ENCODE measurements around the gene ROBO4.
A peak's percentile ranks its signal among the peaks of the same experiment; 100 is the strongest.

Gene ROBO4

DNA sequence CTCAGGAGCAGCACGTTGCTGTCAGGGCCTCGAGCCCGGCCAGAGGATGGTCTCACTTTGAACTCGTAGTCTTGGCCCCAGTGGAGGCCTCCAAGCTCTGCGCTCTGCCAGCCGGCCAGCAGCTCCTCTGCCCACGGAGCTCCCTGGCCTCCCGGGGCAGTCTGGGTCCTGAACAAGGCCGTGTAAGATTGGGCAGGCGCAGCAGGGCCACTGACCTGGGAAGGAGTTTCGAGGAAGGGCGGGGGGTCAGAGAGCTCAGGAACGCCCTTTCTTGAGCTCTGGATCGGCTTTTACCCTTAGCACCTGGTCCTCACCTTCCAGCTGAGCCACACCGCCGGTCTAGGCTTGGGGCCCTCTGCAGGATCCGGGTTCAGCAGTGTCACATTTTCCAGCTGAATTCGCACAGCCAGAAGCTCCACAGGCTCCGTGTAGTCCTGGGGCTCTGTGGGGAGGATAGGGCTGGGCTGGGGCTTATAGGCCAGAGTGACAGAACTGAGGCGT is 2.1 kb downstream of the ROBO4 start:
- H3K27me3 ChIP-seq (replicated peaks; ENCODE audit: control insufficient read depth, insufficient read depth, low read length) = no peaks in the 10 kb centered on the region
- H3K36me3 ChIP-seq (ENCODE audit: control insufficient read depth, insufficient read depth, low read length, severe bottlenecking) = no peaks in the 10 kb centered on the region
- H3K9me3 ChIP-seq (ENCODE audit: control insufficient read depth, low read length) = no peaks in the 10 kb centered on the region
- H3K4me3 ChIP-seq (ENCODE audit: low read length) = no peak overlapping the region
- H3K9ac ChIP-seq (ENCODE audit: low read length) = no peak overlapping the region
- peaks cover 45% of the 10 kb centered on the region for H3K4me1 ChIP-seq (ENCODE audit: control insufficient read depth, insufficient read depth, low read length)
- DNase-seq (ENCODE audit: low read depth) = no peak

DNA sequence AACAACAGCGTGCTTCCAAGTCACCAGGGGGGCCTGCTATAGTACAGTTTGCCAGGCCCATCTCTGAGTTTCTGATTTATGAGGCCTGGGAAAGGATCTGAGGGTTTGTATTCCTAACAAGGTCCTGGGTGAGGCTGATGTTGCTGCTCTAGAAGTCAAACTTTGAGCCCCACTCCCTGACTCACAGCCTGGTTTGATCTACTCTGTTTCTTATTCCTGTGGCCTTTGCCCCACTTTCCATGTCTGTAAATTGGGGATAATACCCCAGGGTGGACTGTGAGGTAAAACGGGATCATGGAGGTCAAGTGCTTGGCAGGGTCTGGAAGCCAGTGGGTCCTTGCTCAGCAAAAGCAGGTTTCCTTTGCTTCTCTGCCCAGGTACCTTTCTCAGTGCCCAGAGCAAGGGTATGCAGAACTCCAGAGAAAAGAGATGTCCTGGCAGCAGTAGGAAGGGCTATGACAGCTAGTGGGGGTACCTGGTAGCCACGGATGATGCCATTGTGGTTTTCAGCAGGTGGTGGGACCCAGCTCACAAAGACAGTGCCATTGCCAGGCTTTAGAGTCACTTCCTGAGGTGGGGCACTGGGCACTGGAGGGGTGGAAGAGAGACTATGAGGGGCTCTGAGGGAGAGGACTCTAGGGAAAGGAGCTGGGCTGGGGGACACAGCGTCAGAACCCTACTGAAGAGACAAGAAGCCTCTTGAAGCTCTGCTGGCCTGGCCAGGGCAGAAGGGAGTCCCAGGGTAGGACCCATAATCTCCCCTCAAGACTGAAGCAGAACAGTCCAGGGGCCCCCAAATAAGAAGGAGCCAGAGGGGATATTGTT is 2.8 kb downstream of the ROBO4 start:
- H3K4me3 ChIP-seq (ENCODE audit: low read length) = no peak overlapping the region
- no peaks in the 10 kb centered on the region for H3K36me3 ChIP-seq (ENCODE audit: control insufficient read depth, insufficient read depth, low read length, severe bottlenecking)
- H3K27me3 ChIP-seq (replicated peaks; ENCODE audit: control insufficient read depth, insufficient read depth, low read length) = no peaks in the 10 kb centered on the region
- peaks cover 38% of the 10 kb centered on the region for H3K4me1 ChIP-seq (ENCODE audit: control insufficient read depth, insufficient read depth, low read length)
- no peak overlapping the region for H3K9ac ChIP-seq (ENCODE audit: low read length)
- H3K9me3 ChIP-seq (ENCODE audit: control insufficient read depth, low read length) = no peaks in the 10 kb centered on the region
- DNase-seq (ENCODE audit: low read depth) = peak; percentile 17

DNA sequence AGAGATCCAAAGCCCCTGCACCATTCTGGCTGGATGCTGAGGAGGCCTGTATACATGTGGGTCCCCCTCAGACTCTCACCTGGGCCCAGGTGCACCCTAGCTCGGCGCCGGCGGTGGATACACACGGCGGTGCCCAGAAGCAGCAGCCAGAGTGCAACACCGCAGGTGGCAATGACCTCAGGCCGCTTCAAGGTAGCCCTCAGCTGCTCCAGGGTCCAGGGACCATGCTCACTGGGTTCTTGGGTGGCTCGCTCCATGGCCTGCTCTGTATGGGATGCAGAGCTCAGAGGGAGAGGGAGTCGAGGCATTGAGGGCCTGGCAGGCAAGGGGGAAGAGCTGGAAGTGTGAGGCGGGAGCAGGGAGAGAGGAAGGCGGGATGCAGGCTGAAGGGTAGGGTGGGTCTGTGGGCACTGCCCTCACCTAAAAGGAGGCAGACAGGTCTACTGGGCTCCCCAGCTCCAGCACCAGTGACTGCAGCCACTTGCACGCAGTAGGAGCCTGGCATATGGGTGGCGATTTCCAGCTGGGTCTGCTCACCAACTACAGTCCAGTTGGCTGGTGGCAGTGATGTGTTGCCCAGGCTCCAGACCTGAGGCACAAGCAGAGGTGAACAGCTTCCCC is 3.8 kb downstream of the ROBO4 start:
- no peaks in the 10 kb centered on the region for H3K9me3 ChIP-seq (ENCODE audit: control insufficient read depth, low read length)
- no peak overlapping the region for H3K4me3 ChIP-seq (ENCODE audit: low read length)
- no peak for DNase-seq (ENCODE audit: low read depth)
- peaks cover 35% of the 10 kb centered on the region for H3K4me1 ChIP-seq (ENCODE audit: control insufficient read depth, insufficient read depth, low read length)
- no peak overlapping the region for H3K9ac ChIP-seq (ENCODE audit: low read length)
- H3K36me3 ChIP-seq (ENCODE audit: control insufficient read depth, insufficient read depth, low read length, severe bottlenecking) = no peaks in the 10 kb centered on the region
- no peaks in the 10 kb centered on the region for H3K27me3 ChIP-seq (replicated peaks; ENCODE audit: control insufficient read depth, insufficient read depth, low read length)

DNA sequence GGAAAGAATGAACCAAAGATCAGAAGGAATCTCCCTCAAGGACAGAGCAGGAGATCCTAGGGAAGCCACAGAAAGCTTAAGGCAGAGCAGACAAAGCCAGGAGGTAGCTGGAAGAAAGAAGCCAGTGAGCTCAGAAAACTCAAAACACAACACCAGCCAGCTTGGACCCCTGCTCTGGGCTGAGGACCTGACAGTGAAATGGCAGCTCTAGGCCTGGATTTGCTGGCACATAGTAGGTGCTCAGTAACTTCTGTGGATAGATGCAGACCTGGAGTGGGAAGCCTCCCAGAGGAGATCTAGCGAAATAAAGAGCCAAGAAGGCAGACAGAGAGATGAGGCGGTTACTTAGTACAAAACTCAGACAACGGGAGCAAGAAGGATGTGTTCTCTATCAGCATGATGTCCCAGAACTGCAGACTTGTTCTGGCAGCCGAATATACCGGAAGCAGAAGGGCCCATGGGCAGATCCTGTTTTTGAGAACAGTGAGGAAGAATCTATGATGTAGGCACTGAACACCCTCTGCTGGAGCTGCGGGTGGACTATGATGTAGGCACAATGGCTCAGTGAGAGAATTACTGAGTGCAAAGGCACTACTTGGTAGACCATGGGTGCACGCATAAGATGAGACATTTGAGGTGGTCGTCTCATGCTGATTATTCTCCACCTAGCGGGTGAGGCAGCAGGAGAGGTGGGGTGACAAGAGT is 4.8 kb downstream of the ROBO4 start:
- H3K9ac ChIP-seq (ENCODE audit: low read length) = no peak overlapping the region
- DNase-seq (ENCODE audit: low read depth) = no peak
- H3K9me3 ChIP-seq (ENCODE audit: control insufficient read depth, low read length) = no peaks in the 10 kb centered on the region
- no peak overlapping the region for H3K4me3 ChIP-seq (ENCODE audit: low read length)
- H3K27me3 ChIP-seq (replicated peaks; ENCODE audit: control insufficient read depth, insufficient read depth, low read length) = no peaks in the 10 kb centered on the region
- peaks cover 35% of the 10 kb centered on the region for H3K4me1 ChIP-seq (ENCODE audit: control insufficient read depth, insufficient read depth, low read length)
- no peaks in the 10 kb centered on the region for H3K36me3 ChIP-seq (ENCODE audit: control insufficient read depth, insufficient read depth, low read length, severe bottlenecking)

DNA sequence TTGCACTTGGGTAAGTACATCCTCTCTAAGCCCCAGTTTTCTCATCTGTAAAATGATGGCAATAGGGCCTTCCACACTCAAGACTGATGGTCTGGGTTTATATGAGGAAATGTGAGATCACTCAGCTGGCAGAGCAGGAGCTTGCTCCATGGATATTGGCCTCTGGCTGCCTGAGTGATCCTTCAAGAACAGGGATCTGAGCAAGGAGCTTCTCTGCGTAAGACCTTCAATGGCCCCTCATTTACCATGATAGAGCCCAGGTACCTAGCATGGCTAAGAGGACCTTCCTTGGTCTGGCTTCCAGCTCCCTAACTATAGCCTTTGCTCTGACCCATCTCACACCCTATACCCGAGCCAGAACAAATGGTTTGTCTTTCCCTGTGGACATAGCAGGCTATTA is 5.5 kb downstream of the ROBO4 start:
- H3K4me1 ChIP-seq (ENCODE audit: control insufficient read depth, insufficient read depth, low read length) = peaks cover 28% of the 10 kb centered on the region
- no peak overlapping the region for H3K9ac ChIP-seq (ENCODE audit: low read length)
- no peak for DNase-seq (ENCODE audit: low read depth)
- H3K27me3 ChIP-seq (replicated peaks; ENCODE audit: control insufficient read depth, insufficient read depth, low read length) = no peaks in the 10 kb centered on the region
- no peak overlapping the region for H3K4me3 ChIP-seq (ENCODE audit: low read length)
- no peaks in the 10 kb centered on the region for H3K36me3 ChIP-seq (ENCODE audit: control insufficient read depth, insufficient read depth, low read length, severe bottlenecking)
- no peaks in the 10 kb centered on the region for H3K9me3 ChIP-seq (ENCODE audit: control insufficient read depth, low read length)

DNA sequence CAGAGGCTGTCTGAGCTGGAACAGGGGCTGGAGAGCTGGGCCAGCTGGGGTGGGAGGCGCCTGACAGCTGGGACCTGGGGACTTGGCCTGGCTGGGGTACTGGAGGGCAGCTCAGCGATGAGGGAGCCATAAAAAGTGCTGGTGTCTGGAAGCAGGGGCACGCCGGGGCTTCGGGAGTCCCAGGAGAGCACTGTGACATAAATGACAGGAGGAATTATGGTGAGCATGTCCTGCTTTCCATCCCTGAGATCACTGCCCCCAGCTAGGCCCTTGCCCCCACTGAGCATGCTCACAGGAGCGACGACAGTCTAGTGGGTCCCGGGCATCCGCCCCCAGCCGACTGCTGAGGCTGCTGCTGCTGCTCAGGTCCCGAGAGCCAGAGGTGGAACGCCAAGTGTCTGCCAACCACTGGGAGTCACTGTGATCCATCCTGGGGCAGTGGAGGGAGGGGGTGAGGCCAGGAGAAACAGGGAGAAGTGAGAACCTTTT is 6.2 kb downstream of the ROBO4 start:
- no peak overlapping the region for H3K4me3 ChIP-seq (ENCODE audit: low read length)
- no peak overlapping the region for H3K9ac ChIP-seq (ENCODE audit: low read length)
- no peaks in the 10 kb centered on the region for H3K36me3 ChIP-seq (ENCODE audit: control insufficient read depth, insufficient read depth, low read length, severe bottlenecking)
- peaks cover 23% of the 10 kb centered on the region for H3K4me1 ChIP-seq (ENCODE audit: control insufficient read depth, insufficient read depth, low read length)
- DNase-seq (ENCODE audit: low read depth) = no peak
- H3K9me3 ChIP-seq (ENCODE audit: control insufficient read depth, low read length) = no peaks in the 10 kb centered on the region
- H3K27me3 ChIP-seq (replicated peaks; ENCODE audit: control insufficient read depth, insufficient read depth, low read length) = no peaks in the 10 kb centered on the region

DNA sequence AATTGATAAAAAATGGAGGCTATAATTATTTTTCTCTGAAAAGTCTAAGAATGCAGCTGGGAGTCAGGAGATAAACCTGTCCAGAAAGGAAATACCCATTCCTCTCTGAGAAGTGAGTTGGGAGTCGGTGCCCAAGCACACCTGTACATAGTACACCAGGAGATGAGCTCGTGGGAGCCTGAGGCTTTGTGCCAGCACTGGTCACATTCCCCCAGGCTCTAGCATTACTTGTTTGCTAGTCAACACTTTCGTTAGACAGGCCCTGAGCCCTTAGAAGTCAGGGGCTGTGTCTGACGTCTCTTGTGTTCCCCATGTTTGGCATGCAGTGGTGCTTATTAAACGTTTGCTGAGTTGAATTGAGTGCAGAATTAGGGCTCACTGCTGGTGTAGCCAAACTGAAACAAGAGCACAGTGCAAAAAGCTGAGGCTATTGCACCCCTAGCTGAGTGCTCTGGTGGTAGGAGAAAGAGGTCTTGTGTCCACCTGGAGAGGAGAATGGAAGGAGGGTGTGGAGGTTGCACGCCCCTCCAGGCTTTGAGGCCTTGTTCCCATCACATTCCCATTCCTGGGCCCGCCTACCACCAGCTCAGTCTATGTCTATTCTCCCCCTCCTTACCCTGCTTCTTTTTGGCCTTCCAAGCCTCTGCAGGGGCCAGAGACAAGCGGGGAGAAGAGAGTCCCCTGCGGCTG is 6.8 kb downstream of the ROBO4 start:
- Histone ChIP-seq H3K4me1 (ENCODE audit: control insufficient read depth, insufficient read depth, low read length) (peaks cover 23% of the 10 kb centered on the region), H3K9ac (ENCODE audit: low read length) (no peak overlapping the region), H3K27me3 (replicated peaks; ENCODE audit: control insufficient read depth, insufficient read depth, low read length) (no peaks in the 10 kb centered on the region), H3K9me3 (ENCODE audit: control insufficient read depth, low read length) (no peaks in the 10 kb centered on the region), H3K36me3 (ENCODE audit: control insufficient read depth, insufficient read depth, low read length, severe bottlenecking) (no peaks in the 10 kb centered on the region), H3K4me3 (ENCODE audit: low read length) (no peak overlapping the region)
- DNase-seq (ENCODE audit: low read depth) = no peak

DNA sequence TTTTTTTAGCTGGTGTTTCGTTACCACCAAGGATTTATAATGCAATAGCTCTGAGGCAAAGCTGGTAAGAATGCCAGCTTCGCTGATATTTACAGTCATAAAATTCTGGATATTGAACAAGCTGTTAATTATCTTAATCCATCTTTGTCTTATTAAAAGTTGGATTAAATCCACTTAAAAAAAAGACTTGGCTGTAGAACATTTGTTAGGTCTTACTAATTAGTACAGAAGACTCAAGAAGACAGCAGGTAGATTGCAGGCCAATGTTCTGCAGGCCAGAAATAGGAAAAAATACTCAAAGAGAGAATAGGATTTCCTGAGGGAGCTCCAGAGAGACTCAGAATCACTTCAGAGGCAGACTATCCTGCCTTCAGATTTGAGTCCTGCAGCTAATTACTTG is 7.5 kb downstream of the ROBO4 start:
- Histone ChIP-seq H3K27me3 (replicated peaks; ENCODE audit: control insufficient read depth, insufficient read depth, low read length) (no peaks in the 10 kb centered on the region), H3K9ac (ENCODE audit: low read length) (no peak overlapping the region), H3K9me3 (ENCODE audit: control insufficient read depth, low read length) (no peaks in the 10 kb centered on the region), H3K36me3 (ENCODE audit: control insufficient read depth, insufficient read depth, low read length, severe bottlenecking) (no peaks in the 10 kb centered on the region), H3K4me3 (ENCODE audit: low read length) (no peak overlapping the region), H3K4me1 (ENCODE audit: control insufficient read depth, insufficient read depth, low read length) (peaks cover 23% of the 10 kb centered on the region)
- DNase-seq (ENCODE audit: low read depth) = no peak

DNA sequence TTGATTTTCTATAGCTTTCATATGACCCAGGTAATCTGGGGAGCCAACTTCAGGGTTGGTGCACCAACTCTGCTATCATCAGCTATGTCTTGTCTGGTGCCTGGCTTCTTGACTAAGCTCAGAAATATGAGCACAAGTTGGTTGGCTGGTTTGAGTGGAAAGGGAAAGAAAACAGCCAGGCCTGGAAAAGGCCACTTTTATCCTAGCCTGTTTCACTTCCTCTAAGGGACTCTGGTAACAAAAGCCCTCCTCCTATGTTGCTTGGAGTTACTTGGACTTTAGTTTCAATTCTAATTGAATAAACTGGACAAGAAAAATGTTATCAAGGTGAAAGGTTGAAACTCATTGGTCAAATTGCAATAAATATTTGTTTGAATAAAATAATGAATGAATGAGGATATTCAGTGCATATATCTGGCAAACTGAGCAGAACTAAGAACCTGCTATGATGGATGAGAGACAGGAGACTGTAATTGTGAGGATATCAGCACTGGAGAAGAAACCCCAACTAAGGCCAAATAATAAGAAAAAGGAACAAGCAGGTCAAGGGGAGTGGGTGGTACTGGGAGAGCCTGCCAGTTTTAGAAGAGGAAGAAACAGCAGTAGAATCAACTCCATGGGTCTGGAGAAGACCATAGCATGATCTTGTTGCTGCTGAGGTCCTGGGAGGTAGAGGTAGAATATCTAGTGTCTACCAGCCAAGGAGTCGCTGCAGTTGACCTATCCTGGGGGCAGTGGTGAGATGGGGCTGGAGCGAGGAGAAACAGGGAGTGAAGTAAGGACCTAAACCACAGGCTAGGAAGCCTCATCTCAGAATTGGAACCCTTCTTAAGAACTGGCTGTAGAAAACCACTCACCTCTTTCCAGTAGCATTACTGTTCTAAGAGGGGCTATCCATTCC is 8.2 kb downstream of the ROBO4 start:
- Histone ChIP-seq H3K27me3 (replicated peaks; ENCODE audit: control insufficient read depth, insufficient read depth, low read length) (no peaks in the 10 kb centered on the region), H3K9me3 (ENCODE audit: control insufficient read depth, low read length) (no peaks in the 10 kb centered on the region), H3K4me3 (ENCODE audit: low read length) (no peak overlapping the region), H3K36me3 (ENCODE audit: control insufficient read depth, insufficient read depth, low read length, severe bottlenecking) (no peaks in the 10 kb centered on the region), H3K4me1 (ENCODE audit: control insufficient read depth, insufficient read depth, low read length) (peaks cover 20% of the 10 kb centered on the region), H3K9ac (ENCODE audit: low read length) (no peak overlapping the region)
- no peak for DNase-seq (ENCODE audit: low read depth)

DNA sequence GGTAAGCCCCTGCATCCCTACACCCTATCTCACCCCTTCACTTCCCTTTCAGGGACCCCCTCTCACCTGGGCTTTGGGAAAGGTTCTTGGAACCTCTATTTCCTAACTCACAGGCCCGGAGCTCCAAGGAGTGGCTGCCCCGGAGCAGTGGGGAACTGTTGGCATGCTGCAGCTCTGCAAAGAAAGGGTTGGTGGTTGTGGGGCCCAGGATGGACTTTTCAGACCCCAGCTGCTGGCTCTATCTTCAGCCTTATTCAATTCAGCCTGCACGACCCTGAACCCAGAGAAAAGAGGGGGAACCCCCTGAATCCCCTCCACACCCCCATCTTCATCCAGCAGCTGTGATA is 10.0 kb downstream of the ROBO4 start:
- DNase-seq (ENCODE audit: low read depth) = no peak
- no peaks in the 10 kb centered on the region for H3K9me3 ChIP-seq (ENCODE audit: control insufficient read depth, low read length)

More for the DNA sequence above, 10.0 kb downstream of the ROBO4 start:
- Histone ChIP-seq H3K4me3 (ENCODE audit: low read length) (no peak overlapping the region), H3K4me1 (ENCODE audit: control insufficient read depth, insufficient read depth, low read length) (peaks cover 20% of the 10 kb centered on the region), H3K9ac (ENCODE audit: low read length) (no peak overlapping the region), H3K36me3 (ENCODE audit: control insufficient read depth, insufficient read depth, low read length, severe bottlenecking) (no peaks in the 10 kb centered on the region), H3K27me3 (replicated peaks; ENCODE audit: control insufficient read depth, insufficient read depth, low read length) (no peaks in the 10 kb centered on the region)

Data from adipocyte (in vitro differentiated cells).